Naive B cell (primary cell): ENCODE measurements around the gene GNAQ. TPM values are rescaled to one million over a fixed set of nuclear protein-coding genes. Genes with fewer than 3 reads are reported as not detected.

Source experiments
- ATAC-seq, 2 donors: fragments of 150-1000 bp; cut with Tn5 transposase; 2 replicates each; pipeline ENCODE4 v1.10.0; 2021; ENCODE audit warnings: low read depth in 2 of 2, mild to moderate bottlenecking in 2 of 2, moderate library complexity in 2 of 2
- DNase-seq: peaks from one replicate; pipeline ENCODE4 v3.0.0; 2022
- H3K27ac Mint-ChIP-seq, 6 donors: one replicate each; pipeline ENCODE4 v1.8.0; 2020 to 2022; ENCODE audit warnings: mild to moderate bottlenecking in 6 of 6, mixed read lengths in 6 of 6, moderate library complexity in 5 of 6, inconsistent platforms in 2 of 6
- H3K27me3 Mint-ChIP-seq, 3 donors: one replicate each; pipeline ENCODE4 v1.8.0; 2021 to 2022; ENCODE audit warnings: mixed read lengths in 3 of 3, mild to moderate bottlenecking in 1 of 3
- H3K36me3 Mint-ChIP-seq, 2 donors: one replicate each; pipeline ENCODE4 v1.8.0; 2020 to 2022; ENCODE audit warnings: mixed read lengths in 2 of 2, inconsistent platforms in 1 of 2, mild to moderate bottlenecking in 1 of 2
- H3K4me1 Mint-ChIP-seq, 3 donors: one replicate each; pipeline ENCODE4 v1.8.0; 2020 to 2022; ENCODE audit warnings: mixed read lengths in 3 of 3, inconsistent platforms in 1 of 3, mild to moderate bottlenecking in 1 of 3, moderate library complexity in 1 of 3
- H3K4me3 Mint-ChIP-seq, 8 donors: one replicate each; pipeline ENCODE4 v1.8.0; 2020 to 2022; ENCODE audit warnings: mild to moderate bottlenecking in 8 of 8, mixed read lengths in 8 of 8, moderate library complexity in 8 of 8, inconsistent platforms in 2 of 8
- H3K9me3 Mint-ChIP-seq, 7 donors: one replicate each; pipeline ENCODE4 v1.8.0; 2020 to 2022; ENCODE audit warnings: mixed read lengths in 7 of 7, mild to moderate bottlenecking in 5 of 7, inconsistent platforms in 2 of 7, moderate library complexity in 1 of 7
- polyA plus RNA-seq, 6 donors: library from polyadenylated mRNA; unstranded; fragments of 300-500 nt; fragmentation: Illumina TruSeq; gene quantifications; one replicate each; pipeline ENCODE4 v1.2.3, GENCODE V29; 2021; ENCODE audit warnings: low read depth in 6 of 6

The GNAQ gene
- polyA plus RNA-seq, 6 donors from 2014 or later = 0.04 to 0.44 (median 0.23) TPM; not detected in 1

DNA sequence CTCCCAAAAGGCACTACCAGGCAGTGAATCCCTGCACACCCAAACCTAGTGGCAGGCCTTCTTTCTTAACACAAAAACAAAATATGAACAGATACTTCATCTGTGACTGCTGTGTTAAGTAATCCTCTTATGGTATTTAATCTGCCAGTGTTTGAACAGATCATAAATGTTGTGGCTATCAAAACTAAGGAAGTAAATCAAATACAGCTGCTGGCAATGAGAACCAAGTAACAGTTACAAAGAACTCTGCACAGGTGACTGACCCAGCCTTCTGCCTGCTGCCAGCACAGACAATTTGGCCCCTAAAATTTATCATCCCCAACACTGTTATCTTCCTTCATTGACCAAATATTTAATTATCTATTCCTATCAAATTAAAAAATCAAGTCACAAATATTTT is 78.0 kb downstream of the GNAQ start:
- DNase-seq = no peak
- no peaks in the 10 kb centered on the region for H3K9me3 Mint-ChIP-seq
- H3K4me1 Mint-ChIP-seq = peaks cover 6 to 18% (median 10%) of the 10 kb centered on the region in 3 donors
- H3K4me3 Mint-ChIP-seq = no peak overlapping the region
- no peaks in the 10 kb centered on the region for H3K36me3 Mint-ChIP-seq
- H3K27me3 Mint-ChIP-seq = peaks cover 7 to 21% (median 18%) of the 10 kb centered on the region in 3 donors
- no peak for ATAC-seq
- H3K27ac Mint-ChIP-seq = no peak overlapping the region

DNA sequence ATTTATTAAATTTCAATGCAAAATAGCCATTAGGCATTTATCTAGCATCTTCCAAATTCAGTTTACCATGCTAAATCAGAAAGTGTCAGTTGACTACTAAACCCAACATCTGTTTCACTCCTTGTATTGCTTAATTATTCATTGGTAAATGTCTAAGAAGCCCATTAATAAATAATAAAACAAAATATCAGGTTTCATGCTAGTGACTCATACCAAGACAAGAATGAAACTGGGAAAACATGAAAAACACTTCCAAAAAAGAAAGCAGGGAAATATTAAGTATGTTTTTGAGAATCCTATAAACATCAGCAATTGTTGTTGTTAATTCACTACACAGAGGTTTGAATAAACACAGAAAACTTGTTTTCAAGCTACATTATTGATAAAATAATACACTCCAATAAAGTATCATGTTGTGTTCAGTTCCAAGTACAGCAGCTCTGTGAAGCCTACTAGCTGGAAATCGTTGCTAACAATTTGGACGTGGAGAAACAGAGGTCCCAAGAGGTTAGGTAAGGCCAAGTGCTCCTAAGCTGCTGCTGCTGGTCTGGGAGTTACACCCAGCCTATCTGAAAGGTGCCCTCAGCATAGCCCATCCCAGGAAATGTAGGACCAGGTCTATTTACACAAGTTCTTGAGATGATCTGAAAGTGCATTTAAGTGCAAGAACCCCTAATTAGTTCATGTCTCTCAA is 78.8 kb downstream of the GNAQ start:
- no peaks in the 10 kb centered on the region for H3K9me3 Mint-ChIP-seq
- peaks cover 6 to 17% (median 15%) of the 10 kb centered on the region in 3 donors for H3K27me3 Mint-ChIP-seq
- no peak overlapping the region for H3K4me3 Mint-ChIP-seq
- H3K4me1 Mint-ChIP-seq = peaks cover 6 to 18% (median 10%) of the 10 kb centered on the region in 3 donors
- ATAC-seq (no peak), DNase-seq (no peak)
- H3K36me3 Mint-ChIP-seq = no peaks in the 10 kb centered on the region
- H3K27ac Mint-ChIP-seq = no peak overlapping the region

DNA sequence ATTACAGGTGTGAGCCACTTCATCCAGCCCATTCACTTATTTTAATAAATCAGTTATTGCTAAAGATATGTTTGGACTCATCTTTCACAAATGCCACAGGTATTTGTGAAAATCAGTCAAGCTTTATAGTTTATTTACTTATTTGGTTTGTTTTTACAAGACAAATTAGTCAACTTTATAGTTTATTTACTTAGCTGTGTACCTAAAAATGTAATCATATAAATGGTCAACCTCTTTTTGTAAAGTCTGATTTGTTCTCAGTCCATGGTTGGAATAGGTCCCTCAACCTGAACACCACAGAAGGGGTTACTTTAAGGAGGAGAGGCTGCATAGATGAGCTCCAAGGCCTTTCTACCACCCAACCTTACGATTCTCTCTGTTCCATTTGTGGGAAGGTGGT is 80.2 kb downstream of the GNAQ start:
- Mint-ChIP-seq H3K27ac (no peak overlapping the region), H3K36me3 (no peaks in the 10 kb centered on the region), H3K27me3 (peaks cover 0 to 8% (median 5%) of the 10 kb centered on the region in 3 donors), H3K9me3 (no peaks in the 10 kb centered on the region), H3K4me1 (peaks cover 7 to 12% (median 10%) of the 10 kb centered on the region in 3 donors), H3K4me3 (no peak overlapping the region)
- DNase-seq (no peak), ATAC-seq (no peak)

DNA sequence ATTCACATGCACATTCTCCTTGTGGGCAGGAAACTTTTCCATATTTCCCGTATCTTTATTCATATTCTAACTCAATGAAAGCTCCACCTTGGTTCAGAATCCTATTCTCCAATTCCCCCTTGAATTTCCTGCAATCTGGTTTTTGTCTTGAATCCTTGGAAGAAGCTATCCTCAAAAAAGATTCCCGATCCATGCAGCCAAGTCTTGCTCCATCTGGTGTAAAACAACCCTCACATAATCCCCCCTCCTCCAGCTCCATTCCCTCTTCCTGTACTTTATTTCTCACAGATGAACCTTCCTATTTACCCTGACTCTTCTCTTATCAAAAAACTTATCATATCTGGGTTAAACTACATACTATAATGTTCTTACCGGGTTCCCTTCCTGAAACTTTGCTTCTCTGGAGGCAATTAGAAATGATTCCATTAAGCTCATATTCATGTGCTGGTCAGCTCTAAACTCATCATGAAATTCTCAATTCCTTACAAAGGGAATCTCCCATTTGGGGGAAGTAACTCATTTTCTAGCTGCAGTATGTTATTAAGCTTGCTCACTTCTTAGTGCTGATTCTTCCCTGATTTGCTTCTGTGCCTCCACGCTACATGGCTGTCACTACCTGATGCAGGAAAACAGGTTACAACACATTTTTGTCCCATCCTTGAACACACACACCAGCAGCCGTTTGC is 81.7 kb downstream of the GNAQ start:
- H3K36me3 Mint-ChIP-seq = no peaks in the 10 kb centered on the region
- no peak for DNase-seq
- ATAC-seq = no peak
- H3K9me3 Mint-ChIP-seq = no peaks in the 10 kb centered on the region
- H3K27ac Mint-ChIP-seq = peak overlapping the region in 2 of 6 donors; percentile 5 to 6
- H3K4me1 Mint-ChIP-seq = peaks cover 10 to 15% (median 14%) of the 10 kb centered on the region in 3 donors
- peaks cover 0 to 8% (median 4%) of the 10 kb centered on the region in 3 donors for H3K27me3 Mint-ChIP-seq
- H3K4me3 Mint-ChIP-seq = no peak overlapping the region

DNA sequence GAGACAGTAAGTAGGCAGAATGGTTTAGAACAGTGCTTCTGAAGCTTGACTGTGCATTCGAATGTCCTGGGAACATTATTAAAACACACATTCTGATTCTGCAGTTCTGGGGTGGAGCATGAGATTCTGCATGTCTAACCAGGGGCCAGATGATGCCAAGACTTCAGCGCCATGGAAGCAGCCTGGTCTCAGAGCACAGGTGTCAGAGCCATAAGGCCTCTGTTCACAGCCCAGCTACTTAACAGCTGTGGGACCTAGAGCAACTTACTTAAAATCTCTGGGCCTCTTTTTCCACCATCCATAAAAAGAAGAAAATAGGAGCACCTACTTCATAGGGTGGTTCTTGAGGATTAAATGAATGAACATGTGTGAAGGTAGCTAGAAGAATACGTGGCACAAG is 84.0 kb downstream of the GNAQ start:
- H3K9me3 Mint-ChIP-seq = no peaks in the 10 kb centered on the region
- no peak for ATAC-seq
- H3K4me1 Mint-ChIP-seq = peaks cover 10 to 21% (median 21%) of the 10 kb centered on the region in 3 donors
- H3K4me3 Mint-ChIP-seq = no peak overlapping the region
- H3K36me3 Mint-ChIP-seq = no peaks in the 10 kb centered on the region
- H3K27me3 Mint-ChIP-seq = peaks cover 3 to 8% (median 6%) of the 10 kb centered on the region in 3 donors
- DNase-seq = no peak
- no peak overlapping the region for H3K27ac Mint-ChIP-seq

DNA sequence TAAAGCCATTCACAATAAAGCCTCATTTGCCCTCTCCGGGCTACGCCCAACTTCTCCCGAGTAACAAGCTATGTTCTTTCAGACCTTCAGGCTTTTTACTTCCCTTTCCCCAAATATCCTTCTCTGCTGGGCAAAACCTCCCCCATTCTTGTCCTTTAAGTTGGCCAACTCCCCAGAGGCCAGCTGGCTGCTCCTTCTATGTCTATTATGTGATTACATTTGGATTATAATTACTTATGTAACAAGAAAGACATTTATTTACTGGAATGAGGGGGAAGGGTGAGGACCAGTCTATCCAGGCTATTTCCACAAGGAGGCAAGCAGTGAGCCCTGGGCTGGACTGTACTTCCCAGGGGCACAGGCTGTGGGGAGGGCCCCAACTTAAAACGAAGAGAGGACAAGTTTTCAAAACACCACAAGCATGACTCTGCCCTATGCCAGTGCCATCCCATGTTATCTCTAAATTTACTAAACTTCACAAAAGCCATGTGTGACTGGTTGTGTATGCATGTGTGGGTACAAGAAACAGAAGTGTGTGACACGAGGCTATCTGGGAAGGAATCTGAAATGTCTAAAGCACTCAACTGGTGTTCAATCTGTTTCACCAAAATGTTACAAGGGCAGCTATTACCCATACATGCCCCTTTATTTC is 84.5 kb downstream of the GNAQ start:
- H3K4me1 Mint-ChIP-seq = peaks cover 10 to 21% (median 21%) of the 10 kb centered on the region in 3 donors
- H3K27ac Mint-ChIP-seq = no peak overlapping the region
- no peak for ATAC-seq
- H3K36me3 Mint-ChIP-seq = no peaks in the 10 kb centered on the region
- no peaks in the 10 kb centered on the region for H3K9me3 Mint-ChIP-seq
- H3K27me3 Mint-ChIP-seq = peaks cover 5 to 8% (median 6%) of the 10 kb centered on the region in 3 donors
- no peak for DNase-seq
- no peak overlapping the region for H3K4me3 Mint-ChIP-seq

DNA sequence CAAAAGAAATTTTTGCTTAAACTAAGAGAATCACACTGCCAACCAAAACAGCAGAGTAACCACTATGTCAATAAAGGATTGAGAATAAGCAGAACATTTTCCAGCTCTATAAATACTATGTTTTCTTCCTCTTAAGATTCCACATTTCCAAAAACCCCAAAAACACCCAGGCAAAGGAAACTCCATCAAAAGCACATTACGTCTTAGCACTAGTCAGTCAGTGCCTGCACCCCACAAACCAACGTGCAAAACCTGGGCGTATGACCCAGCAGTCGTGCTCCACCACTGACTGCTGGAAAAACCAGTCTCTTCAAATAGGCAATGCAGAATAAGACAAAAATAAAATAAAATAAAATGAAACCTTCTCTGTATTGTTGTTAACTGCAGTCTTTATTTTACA is 85.3 kb downstream of the GNAQ start:
- H3K27ac Mint-ChIP-seq = no peak overlapping the region
- H3K4me3 Mint-ChIP-seq = no peak overlapping the region
- peaks cover 10 to 21% (median 21%) of the 10 kb centered on the region in 3 donors for H3K4me1 Mint-ChIP-seq
- no peaks in the 10 kb centered on the region for H3K9me3 Mint-ChIP-seq
- no peaks in the 10 kb centered on the region for H3K36me3 Mint-ChIP-seq
- ATAC-seq = no peak
- H3K27me3 Mint-ChIP-seq = peaks cover 7 to 9% (median 8%) of the 10 kb centered on the region in 3 donors
- DNase-seq = no peak

DNA sequence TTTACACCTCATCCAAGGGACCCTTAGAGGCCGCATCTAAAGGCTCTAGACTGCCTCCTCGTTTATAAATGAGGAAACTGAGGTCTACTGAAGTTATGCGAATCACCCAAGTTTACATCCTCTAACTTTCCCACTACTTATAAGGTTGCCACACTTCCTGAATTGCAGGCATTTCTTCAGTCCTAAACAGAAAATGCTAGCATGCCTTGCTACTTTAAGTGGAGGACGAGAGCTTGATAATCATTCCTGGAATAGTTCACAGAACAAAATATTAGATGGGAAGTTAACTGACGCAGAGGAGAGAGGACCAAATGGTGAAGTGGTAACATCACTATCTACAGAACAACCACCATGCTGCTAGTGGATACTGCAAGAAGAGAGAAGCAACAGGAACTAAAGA is 85.8 kb downstream of the GNAQ start:
- H3K27me3 Mint-ChIP-seq = peaks cover 7 to 10% (median 8%) of the 10 kb centered on the region in 3 donors
- H3K27ac Mint-ChIP-seq = peak overlapping the region in 1 of 6 donors; percentile 89
- no peaks in the 10 kb centered on the region for H3K36me3 Mint-ChIP-seq
- H3K4me3 Mint-ChIP-seq = no peak overlapping the region
- no peaks in the 10 kb centered on the region for H3K9me3 Mint-ChIP-seq
- H3K4me1 Mint-ChIP-seq = peaks cover 10 to 21% (median 21%) of the 10 kb centered on the region in 3 donors
- no peak for DNase-seq
- no peak for ATAC-seq

DNA sequence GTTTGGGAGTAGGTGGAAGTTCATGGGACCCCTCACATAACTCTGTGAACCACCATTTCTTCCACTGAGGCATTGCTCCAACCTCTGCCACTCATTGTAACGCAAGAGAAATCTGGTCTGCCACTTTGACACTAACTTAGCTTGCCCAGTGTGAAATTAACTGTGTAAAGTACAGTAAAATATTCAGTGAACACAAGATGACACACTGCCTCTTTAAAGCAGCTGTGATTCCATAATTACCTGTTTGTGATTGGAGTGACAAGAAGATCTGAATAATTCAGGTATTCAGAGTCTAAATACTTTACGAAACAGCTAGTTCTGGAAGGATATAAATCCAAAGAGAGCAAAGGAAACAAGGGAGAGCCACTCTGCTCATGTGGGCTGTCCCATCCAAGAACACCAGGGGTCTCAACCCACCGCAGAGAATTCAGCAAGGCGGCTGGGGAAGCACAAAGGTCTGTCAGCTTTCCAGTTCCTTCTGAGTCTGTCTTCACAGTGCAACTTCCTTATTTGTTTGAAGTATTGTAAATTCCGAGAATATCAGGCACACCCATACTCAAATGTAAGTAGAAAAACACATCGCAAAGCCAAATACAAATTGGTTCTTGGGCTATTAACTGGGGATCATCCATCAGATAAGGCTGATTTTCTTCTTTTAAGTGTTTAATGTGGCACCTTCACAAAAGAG is 86.9 kb downstream of the GNAQ start:
- H3K36me3 Mint-ChIP-seq = no peaks in the 10 kb centered on the region
- peak overlapping the region in 2 of 6 donors; percentile 12 to 28 for H3K27ac Mint-ChIP-seq
- ATAC-seq = peak; percentile 38 to 61
- no peaks in the 10 kb centered on the region for H3K9me3 Mint-ChIP-seq
- peak overlapping the region in 2 of 8 donors; percentile 30 to 51 for H3K4me3 Mint-ChIP-seq
- H3K27me3 Mint-ChIP-seq = peaks cover 2 to 10% (median 7%) of the 10 kb centered on the region in 3 donors
- peaks cover under 1 to 15% (median 10%) of the 10 kb centered on the region in 3 donors for H3K4me1 Mint-ChIP-seq
- no peak for DNase-seq

DNA sequence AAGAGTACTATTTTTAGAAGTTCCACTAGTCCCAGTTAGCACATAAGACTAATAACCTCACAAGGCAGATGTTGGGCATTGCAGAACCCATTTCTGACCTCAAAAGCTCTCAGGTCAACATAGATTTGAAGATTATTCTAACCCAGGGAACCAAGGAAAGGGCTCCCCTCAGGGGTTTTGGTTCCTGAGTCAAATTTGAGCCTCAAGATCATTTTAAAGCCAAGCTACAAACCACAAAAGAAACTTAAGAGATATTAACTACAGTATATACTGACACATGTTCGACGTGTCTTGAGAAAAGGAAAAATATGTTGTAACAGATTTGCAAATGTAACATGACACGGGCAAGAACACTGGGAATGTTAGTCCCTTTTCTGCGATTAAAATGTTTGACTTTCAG is 88.6 kb downstream of the GNAQ start:
- Mint-ChIP-seq H3K4me3 (no peak overlapping the region), H3K27ac (no peak overlapping the region), H3K9me3 (no peaks in the 10 kb centered on the region), H3K27me3 (peaks cover 10 to 19% (median 12%) of the 10 kb centered on the region in 3 donors), H3K4me1 (peaks cover 0 to 15% (median 9%) of the 10 kb centered on the region in 3 donors), H3K36me3 (no peaks in the 10 kb centered on the region)
- no peak for ATAC-seq
- DNase-seq = no peak

DNA sequence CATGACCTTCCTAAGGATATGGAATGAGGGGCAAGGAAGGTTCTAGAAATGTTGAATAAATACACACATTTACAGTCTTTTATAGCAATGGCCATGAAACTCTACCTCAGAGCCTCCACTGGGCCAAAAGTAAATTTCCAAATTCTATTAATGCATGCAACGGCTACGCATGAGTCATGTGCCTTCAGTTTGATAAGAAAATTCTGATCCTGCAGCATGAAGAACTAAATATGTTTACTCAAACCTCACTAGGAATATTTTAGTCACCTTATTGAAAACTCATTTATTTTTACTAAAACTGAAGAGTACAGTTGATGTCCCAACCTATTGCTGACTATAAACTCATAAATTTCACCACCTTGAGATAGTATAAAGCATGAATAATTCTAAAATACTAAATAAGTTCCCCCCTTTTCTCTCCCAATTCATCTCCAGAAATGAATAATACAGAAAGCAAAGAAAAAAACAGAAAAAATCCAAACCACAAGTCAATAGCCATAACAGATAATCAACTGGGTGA is 92.4 kb downstream of the GNAQ start:
- H3K27me3 Mint-ChIP-seq = peaks cover 10 to 16% (median 12%) of the 10 kb centered on the region in 3 donors
- no peak for ATAC-seq
- no peak for DNase-seq
- H3K27ac Mint-ChIP-seq = no peak overlapping the region
- H3K36me3 Mint-ChIP-seq = no peaks in the 10 kb centered on the region
- H3K4me3 Mint-ChIP-seq = no peak overlapping the region
- H3K4me1 Mint-ChIP-seq = peaks cover 8 to 22% (median 19%) of the 10 kb centered on the region in 3 donors
- peaks cover 0 to 4% (median 0%) of the 10 kb centered on the region in 7 donors for H3K9me3 Mint-ChIP-seq

DNA sequence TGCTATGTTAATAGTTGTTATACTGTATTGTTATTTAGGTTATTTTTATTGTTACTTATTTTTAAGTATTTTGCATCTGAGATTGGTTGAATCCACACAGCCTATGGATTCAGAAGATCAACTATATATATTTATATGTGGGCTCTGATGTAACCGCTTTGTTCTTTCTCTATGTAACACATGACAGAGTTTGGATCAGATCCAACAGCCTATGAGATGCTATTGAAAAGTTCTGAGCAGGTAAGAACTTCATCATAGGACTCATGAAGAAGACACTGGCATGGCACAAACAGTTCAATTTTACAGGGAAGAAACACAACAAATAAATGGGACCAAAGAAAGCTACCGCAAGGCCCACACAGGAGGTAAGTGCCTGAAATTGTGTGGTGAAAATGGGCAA is 93.4 kb downstream of the GNAQ start:
- Mint-ChIP-seq H3K4me3 (no peak overlapping the region), H3K27ac (no peak overlapping the region), H3K9me3 (peaks cover 0 to 4% (median 0%) of the 10 kb centered on the region in 7 donors), H3K4me1 (peaks cover 8 to 22% (median 19%) of the 10 kb centered on the region in 3 donors), H3K27me3 (peaks cover 9 to 14% (median 12%) of the 10 kb centered on the region in 3 donors), H3K36me3 (no peaks in the 10 kb centered on the region)
- ATAC-seq = no peak
- DNase-seq = no peak

DNA sequence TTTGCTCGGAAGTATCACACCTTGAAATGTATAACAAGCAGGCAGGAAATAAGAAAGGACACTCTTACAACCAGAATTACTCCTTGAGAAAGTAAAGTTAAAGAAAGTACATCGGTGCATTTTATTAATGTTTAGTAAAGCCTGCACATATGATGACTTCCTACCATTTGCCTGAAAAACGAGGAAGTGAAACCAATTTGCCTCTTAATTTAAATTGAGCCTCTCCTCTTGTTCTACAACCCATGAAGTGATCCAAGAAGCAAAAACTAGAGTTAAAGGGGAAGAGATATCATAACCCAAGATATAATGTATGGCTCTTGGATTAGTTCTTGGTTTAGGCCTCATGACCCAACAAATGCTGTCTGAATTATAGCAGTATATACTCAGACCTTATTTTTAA is 95.6 kb downstream of the GNAQ start:
- peak overlapping the region in 5 of 8 donors; percentile 1 to 50 (median 20) for H3K4me3 Mint-ChIP-seq
- DNase-seq (peak; percentile 53), ATAC-seq (peak; percentile 80 to 98)
- peaks cover 8 to 22% (median 19%) of the 10 kb centered on the region in 3 donors for H3K4me1 Mint-ChIP-seq
- H3K36me3 Mint-ChIP-seq = no peaks in the 10 kb centered on the region
- peaks cover 0 to 4% (median 0%) of the 10 kb centered on the region in 7 donors for H3K9me3 Mint-ChIP-seq
- H3K27ac Mint-ChIP-seq = no peak overlapping the region
- H3K27me3 Mint-ChIP-seq = peaks cover 16 to 25% (median 21%) of the 10 kb centered on the region in 3 donors
